ENCODE measurements around the gene TMEM242.

Gene TMEM242

DNA sequence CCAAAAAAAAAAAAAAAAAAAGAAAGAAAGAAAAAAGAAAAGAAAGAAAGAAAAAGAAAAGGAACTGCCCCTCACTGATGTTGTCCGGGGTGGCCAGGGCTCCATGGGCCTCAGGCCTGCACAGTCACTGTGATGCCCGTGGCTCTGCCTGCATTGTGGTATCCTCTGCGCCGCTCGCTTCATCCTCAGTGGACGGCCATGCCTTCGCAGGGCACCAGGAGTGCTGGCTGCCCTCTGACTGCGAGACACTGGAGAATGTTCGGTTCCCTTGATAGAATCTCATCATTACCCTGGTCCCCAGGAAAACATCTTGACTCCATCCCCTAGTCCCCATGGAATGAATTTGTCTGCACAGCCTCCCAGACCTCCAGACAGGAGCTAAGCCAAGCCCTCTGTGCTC lies 61.7 kb downstream of the TMEM242 start:
- Mint-ChIP-seq H3K9me3 (no peaks in the 10 kb centered on the region), H3K27ac (no peak overlapping the region), H3K27me3 (no peaks in the 10 kb centered on the region), H3K4me1 (no peaks in the 10 kb centered on the region), H3K4me3 (no peak overlapping the region), H3K36me3 (no peaks in the 10 kb centered on the region)

DNA sequence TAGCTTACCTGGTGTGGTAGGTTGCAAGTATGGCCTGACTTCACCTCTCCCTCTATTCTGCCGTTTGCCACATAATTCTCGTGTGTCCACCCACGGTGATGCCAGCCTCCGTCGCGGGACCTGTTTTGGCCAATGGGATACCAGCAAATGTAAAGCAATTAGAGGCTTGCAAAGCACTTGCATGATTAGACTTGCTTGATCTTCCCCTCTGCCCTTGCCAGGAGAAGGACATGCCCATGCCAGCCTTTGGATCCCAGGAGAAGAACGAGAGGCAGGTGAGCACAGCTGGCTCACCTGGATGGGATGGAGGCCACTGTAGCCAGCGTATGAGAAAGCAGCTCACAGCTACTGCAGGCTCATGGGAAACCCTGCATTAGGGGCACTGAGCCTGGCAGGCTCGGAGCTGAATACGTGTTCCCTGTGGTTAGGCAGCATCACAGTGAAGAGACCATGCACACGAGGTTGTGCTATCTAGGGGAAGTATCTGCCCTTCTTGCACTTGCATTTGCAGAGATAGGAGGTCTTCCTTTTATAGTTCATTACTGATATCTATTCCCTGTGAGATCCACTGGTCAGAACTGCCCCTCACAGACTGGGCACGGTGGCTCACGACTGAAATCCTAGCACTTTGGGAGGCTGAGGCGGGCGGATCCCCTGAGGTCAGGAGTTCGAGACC lies 62.4 kb downstream of the TMEM242 start:
- Mint-ChIP-seq H3K36me3 (no peaks in the 10 kb centered on the region), H3K9me3 (no peaks in the 10 kb centered on the region), H3K27ac (no peak overlapping the region), H3K27me3 (no peaks in the 10 kb centered on the region), H3K4me1 (no peaks in the 10 kb centered on the region), H3K4me3 (no peak overlapping the region)

DNA sequence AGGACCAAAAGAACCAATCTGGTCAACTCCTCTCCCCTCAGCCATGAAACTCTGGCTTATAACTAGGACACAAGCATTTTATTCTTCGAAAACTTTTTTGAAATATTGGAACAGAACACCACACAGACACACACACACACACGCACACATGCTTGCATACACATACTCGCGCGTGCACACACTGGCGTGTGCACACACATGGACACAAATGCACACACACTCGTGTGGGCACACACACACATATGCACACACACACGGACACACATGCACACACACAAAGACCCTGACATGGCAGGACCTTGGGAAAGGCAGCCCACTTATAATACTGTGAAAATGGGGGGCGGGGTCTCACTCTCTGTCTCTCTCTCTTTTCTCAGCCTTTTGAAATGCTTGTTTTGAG lies 63.9 kb downstream of the TMEM242 start:
- Mint-ChIP-seq H3K9me3 (no peaks in the 10 kb centered on the region), H3K27me3 (no peaks in the 10 kb centered on the region), H3K4me3 (no peak overlapping the region), H3K27ac (no peak overlapping the region), H3K4me1 (no peaks in the 10 kb centered on the region), H3K36me3 (no peaks in the 10 kb centered on the region)

DNA sequence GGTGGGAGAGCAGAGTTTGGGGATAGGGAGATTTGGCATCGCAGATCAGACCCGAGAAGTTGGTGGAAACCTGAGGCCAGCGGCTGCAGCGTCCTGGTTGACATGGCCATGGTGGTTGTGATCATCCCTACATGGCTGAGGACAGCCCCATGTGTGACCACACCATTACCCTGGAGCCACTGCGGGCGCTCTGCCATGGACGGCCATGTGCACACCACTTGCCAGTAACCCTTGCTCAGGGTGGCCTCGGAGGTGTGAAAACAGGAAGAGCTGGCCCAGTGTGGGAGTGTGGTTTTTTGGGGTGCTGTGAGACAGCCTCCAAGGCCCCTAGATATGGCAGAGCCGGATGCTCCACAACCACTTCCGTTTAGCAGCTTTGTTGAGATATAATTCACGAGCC lies 64.4 kb downstream of the TMEM242 start:
- Mint-ChIP-seq H3K9me3 (no peaks in the 10 kb centered on the region), H3K4me1 (no peaks in the 10 kb centered on the region), H3K27ac (no peak overlapping the region), H3K27me3 (no peaks in the 10 kb centered on the region), H3K36me3 (no peaks in the 10 kb centered on the region), H3K4me3 (no peak overlapping the region)

DNA sequence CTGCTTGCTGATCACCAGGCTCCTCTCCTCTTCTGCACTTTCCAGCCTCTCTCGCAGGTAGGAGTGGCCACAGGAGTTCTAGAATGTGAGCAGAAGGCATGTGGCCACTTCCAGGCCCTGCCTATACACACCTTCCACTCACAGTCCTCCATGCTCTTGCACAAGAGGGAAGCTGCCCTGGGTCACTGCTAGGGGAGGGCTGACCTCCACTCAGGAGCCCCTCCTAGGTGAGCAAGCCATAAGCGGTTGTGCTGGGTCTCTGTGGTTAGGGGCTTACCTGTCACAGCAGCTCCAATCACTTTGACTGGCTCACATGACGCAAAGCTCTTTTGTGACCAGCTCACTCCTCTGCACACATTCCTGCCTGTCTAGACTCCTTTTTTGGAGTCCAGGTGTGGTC lies 68.2 kb downstream of the TMEM242 start:
- no peaks in the 10 kb centered on the region for H3K27me3 Mint-ChIP-seq
- H3K9me3 Mint-ChIP-seq: no peaks in the 10 kb centered on the region
- no peak overlapping the region for H3K4me3 Mint-ChIP-seq
- H3K4me1 Mint-ChIP-seq: no peaks in the 10 kb centered on the region
- no peaks in the 10 kb centered on the region for H3K36me3 Mint-ChIP-seq
- no peak overlapping the region for H3K27ac Mint-ChIP-seq

DNA sequence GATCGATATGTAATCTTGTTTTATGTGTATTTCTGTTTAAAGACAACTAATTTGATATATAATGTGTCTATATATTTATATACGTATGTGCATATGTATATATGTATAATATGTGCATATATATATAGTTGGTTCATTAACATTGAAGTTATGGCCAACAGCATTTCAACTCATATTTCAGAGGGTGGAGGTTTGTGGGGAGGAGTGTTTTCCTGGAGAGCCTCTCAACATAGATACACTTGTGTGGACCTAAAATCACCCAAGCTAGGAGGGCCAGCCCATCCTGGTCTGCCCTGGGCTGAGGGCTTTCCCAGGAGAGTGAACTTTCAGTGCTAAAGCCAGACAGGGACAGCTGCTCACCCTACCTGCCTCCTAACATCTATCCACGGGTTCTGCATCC lies 68.8 kb downstream of the TMEM242 start:
- no peaks in the 10 kb centered on the region for H3K27me3 Mint-ChIP-seq
- no peaks in the 10 kb centered on the region for H3K4me1 Mint-ChIP-seq
- no peak overlapping the region for H3K4me3 Mint-ChIP-seq
- no peak overlapping the region for H3K27ac Mint-ChIP-seq
- no peaks in the 10 kb centered on the region for H3K9me3 Mint-ChIP-seq
- no peaks in the 10 kb centered on the region for H3K36me3 Mint-ChIP-seq

DNA sequence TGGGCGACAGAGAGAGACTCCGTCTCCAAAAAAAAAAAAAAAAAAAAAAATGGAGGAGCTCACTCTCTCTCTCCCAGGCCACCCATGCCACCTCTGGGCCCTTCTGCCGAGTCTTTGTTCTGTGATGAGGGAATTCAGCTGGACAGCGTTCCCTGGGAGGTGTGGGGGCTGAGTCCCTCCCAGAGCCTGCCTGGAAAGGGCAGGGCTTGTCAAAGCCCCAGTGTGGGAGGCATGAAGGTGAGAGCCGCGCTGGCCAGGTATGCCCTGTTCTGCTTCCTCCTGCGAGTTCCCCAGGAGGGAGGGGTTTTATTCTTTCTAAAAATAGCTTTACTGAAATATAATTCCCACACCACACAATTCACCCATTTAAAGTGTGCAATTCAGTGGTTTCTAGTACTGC lies 69.6 kb downstream of the TMEM242 start:
- H3K9me3 Mint-ChIP-seq: no peaks in the 10 kb centered on the region
- H3K4me1 Mint-ChIP-seq: no peaks in the 10 kb centered on the region
- no peaks in the 10 kb centered on the region for H3K27me3 Mint-ChIP-seq
- H3K27ac Mint-ChIP-seq: no peak overlapping the region
- no peaks in the 10 kb centered on the region for H3K36me3 Mint-ChIP-seq
- no peak overlapping the region for H3K4me3 Mint-ChIP-seq

DNA sequence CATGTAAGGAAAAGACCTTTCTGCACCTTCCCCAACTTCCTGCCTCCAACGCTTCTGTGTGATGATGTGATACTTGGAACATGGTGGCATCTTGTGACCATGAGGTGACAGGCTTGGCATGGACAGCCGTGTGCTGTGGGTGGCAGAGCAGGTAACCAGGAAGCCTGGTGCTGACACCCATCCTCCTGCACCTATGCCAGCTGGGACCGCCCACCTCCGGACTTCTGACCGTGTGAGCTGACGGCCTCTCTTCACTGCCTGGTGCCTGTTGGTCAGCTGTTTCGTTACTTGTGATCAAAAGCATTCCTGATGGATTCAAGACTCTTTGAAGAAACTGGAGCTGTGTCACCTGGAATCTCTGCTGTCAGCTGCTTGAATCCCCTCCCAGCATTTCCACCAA lies 70.3 kb downstream of the TMEM242 start:
- H3K4me1 Mint-ChIP-seq: no peaks in the 10 kb centered on the region
- H3K27ac Mint-ChIP-seq: no peak overlapping the region
- H3K36me3 Mint-ChIP-seq: peaks cover 4% of the 10 kb centered on the region
- H3K4me3 Mint-ChIP-seq: no peak overlapping the region
- no peaks in the 10 kb centered on the region for H3K27me3 Mint-ChIP-seq
- no peaks in the 10 kb centered on the region for H3K9me3 Mint-ChIP-seq

DNA sequence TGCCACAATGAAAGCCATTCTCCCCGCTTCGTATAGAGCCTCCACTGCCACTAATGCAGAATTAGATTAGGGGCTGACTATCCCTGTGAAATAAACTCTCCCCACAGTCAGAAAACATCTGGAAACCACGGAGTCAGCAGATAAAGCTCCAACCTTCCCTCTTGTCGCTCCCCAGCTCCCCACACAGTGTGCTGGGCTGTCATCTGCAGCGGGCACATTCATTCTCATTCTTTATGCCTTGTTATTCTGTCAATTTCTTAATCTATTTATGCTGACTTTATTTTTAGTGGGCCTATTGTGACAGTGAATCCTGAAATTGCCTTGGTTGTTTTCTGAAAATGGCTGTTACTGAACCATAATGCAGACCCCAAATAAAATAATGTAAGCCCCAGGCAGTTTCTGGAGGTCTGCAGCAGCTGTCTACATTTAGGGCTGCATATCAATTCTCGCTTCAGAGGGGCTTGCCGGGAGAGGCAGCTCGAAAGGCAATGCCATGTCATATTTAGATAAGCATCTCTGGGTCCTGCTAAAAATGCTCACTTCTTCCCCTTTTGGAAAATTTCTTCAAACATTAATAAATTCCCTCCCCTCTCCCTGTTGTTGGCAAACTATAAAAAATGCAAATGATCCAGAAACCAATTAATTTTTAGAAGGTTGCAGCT lies 71.6 kb downstream of the TMEM242 start:
- Mint-ChIP-seq H3K27ac (no peak overlapping the region), H3K4me1 (no peaks in the 10 kb centered on the region), H3K36me3 (peaks cover 4% of the 10 kb centered on the region), H3K9me3 (no peaks in the 10 kb centered on the region), H3K4me3 (no peak overlapping the region), H3K27me3 (no peaks in the 10 kb centered on the region)

DNA sequence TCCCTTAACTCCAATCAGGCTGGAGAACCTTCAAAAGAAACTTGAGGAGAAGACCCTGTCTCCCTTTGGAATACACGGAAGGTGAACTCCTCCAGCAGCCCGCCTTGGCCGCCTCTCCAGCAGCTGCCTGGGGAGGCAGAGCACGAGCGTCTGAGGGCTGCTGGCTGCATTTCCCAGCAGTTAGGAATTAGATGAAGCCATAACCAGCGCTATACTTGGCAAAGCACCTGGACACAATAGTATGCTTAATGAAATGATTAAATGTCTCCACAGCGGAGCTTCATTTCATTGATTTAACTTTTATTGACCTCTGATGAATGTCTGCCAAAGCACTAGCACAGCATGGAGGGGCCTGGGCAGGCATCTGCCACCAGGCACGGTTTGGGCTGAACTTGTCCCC lies 73.5 kb downstream of the TMEM242 start:
- Mint-ChIP-seq H3K36me3 (peaks cover 4% of the 10 kb centered on the region), H3K4me3 (no peak overlapping the region), H3K27me3 (no peaks in the 10 kb centered on the region), H3K4me1 (no peaks in the 10 kb centered on the region), H3K27ac (no peak overlapping the region), H3K9me3 (no peaks in the 10 kb centered on the region)

DNA sequence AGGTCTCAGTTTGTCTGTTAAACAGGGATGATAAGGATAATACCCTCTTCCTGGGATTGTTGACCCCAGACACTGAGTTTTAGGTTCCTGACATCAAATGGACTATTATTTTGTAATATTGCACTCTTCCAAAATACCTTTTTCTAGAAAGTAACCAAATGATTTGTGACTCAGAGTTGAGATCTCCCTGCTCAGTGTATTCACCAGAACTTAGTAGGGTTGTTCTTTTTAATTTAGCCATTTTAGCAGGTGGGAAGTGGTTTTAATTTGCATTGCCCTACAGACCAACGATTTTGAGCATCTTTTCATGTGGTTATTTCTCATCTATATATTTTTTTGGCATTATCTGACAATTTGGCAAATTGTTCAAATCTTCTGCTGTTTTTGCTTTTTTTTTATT lies 75.1 kb downstream of the TMEM242 start:
- Mint-ChIP-seq H3K9me3 (no peaks in the 10 kb centered on the region), H3K4me3 (no peak overlapping the region), H3K27me3 (no peaks in the 10 kb centered on the region), H3K4me1 (no peaks in the 10 kb centered on the region), H3K27ac (no peak overlapping the region), H3K36me3 (peaks cover 4% of the 10 kb centered on the region)

DNA sequence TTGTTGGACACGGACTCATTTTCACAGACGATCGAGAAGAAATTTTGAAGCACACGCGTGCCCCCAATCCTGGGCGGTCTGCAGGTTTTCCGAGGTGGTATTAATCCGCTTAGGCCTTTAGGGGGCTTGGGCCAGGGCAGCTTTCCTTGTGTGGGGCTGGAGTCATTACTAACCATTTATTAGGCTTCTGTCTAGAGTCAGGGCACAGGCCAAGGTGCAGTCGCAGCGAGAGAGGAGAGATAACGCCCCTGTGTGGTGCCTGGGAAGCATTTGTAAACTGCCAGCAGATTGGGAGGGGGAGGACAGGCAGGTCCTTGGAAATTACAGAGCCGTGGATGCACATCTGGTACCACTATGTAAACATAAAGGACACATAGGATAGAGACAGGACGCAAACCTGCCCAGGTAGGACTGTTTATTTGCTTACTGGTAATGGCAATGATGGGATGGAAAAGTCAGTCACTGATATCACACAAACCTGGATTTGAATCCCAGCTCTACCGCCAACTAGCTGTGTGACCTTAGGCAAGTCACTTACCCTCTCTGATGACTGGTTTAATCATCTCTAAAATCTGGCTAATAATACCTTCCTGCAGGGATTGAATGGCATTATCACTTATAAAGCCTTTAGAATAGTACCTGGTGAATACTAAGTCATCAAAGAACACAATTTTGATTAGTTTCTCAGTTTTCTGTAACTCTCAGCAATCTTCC lies 76.4 kb downstream of the TMEM242 start:
- H3K27me3 Mint-ChIP-seq: no peaks in the 10 kb centered on the region
- no peaks in the 10 kb centered on the region for H3K4me1 Mint-ChIP-seq
- H3K36me3 Mint-ChIP-seq: peaks cover 6% of the 10 kb centered on the region
- no peak overlapping the region for H3K27ac Mint-ChIP-seq
- no peak overlapping the region for H3K4me3 Mint-ChIP-seq
- no peaks in the 10 kb centered on the region for H3K9me3 Mint-ChIP-seq

DNA sequence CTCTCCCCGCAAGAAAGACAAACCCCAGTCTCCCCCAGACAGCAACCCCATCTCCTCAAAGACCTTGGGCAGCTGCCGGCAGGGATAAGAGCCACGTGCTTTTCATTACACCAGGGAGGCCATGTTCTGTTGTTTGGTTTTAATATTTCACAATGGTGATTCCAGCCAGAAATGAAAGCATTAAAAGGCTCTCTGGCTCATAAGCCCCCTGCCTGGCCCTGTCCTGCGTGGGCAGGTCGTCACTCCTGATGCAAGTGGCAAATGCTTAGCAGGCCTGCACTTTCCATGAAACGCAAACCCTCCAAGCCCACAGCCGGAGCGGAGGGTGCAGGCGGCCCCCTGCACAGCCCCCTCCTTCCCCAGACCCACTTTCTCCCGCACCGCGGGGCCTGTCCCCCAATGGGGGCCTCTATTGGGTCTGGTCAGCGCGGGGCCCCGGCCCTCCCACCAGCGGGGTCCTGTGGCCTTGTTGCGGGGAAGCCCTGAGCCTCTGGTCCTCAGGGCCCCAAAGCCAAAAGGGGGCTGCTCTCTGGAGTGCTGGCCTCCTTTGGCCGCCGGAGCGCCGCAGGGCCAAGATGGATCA lies 77.2 kb downstream of the TMEM242 start:
- H3K27ac Mint-ChIP-seq: no peak overlapping the region
- no peaks in the 10 kb centered on the region for H3K27me3 Mint-ChIP-seq
- H3K36me3 Mint-ChIP-seq: peaks cover 6% of the 10 kb centered on the region
- H3K9me3 Mint-ChIP-seq: no peaks in the 10 kb centered on the region
- no peak overlapping the region for H3K4me3 Mint-ChIP-seq
- H3K4me1 Mint-ChIP-seq: no peaks in the 10 kb centered on the region

DNA sequence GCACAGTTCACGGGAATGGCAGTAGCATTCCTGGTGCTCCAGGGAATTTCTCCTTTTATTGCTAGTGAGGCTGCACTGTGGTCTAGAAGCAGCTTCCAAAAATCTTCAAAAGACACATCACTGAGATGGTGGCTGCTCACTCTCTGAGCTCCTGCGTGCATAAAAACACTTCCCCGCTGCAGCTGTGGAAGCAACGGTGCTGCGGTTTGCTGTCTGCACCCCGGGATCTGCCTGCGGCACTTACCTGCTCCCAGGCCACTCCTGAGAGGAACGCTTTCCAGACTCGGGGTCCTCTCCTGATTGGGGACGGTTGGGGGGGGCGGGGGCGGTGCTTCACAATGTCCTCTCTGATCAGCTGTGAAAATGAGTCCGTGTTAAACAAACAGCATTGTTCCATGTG lies 77.9 kb downstream of the TMEM242 start:
- no peak overlapping the region for H3K4me3 Mint-ChIP-seq
- peaks cover 6% of the 10 kb centered on the region for H3K36me3 Mint-ChIP-seq
- no peaks in the 10 kb centered on the region for H3K9me3 Mint-ChIP-seq
- no peaks in the 10 kb centered on the region for H3K4me1 Mint-ChIP-seq
- no peak overlapping the region for H3K27ac Mint-ChIP-seq
- H3K27me3 Mint-ChIP-seq: no peaks in the 10 kb centered on the region

DNA sequence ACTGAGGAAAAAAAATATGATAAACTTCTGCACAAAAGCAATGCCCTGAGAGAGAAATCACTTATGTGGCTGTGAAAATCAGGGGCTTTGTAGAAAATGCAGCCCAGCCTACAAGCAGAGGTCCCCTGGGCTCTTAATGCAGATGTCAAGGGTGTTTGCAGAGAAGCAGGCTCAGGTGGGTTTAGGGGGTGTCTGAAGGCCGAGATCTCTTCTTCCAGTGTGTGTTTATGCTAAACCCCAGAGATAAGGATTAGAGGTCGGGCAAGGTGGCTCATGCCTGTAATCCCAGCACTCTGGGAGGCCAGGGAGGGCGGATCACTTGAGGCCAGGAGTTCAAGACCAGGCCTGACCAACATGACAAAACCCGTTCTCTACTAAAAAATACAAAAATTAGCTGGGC lies 78.5 kb downstream of the TMEM242 start:
- no peaks in the 10 kb centered on the region for H3K27me3 Mint-ChIP-seq
- H3K9me3 Mint-ChIP-seq: no peaks in the 10 kb centered on the region
- no peak overlapping the region for H3K4me3 Mint-ChIP-seq

DNA sequence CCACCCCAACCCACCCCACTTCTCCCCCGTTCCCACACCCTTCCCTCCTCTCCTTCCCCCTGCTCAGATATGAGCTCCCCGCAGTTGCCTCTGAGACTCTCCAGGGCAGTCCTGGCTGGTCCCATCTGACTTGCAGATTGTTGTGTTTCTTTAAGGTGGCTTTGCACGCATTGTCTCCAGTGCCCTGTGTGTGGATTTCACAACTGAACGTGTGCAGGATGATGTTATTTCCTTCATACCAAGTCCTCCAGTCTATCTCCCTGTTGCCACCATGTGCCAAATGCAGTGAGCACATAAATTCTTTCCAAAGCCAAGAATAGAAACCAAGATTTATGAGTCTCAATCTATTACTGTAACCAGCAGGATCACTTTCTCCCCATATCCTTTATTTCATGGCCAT lies 79.1 kb downstream of the TMEM242 start:
- H3K27me3 Mint-ChIP-seq: no peaks in the 10 kb centered on the region

More for the DNA sequence above, 78.5 kb downstream of the TMEM242 start:
- H3K27ac Mint-ChIP-seq: no peak overlapping the region
- no peaks in the 10 kb centered on the region for H3K4me1 Mint-ChIP-seq
- peaks cover 6% of the 10 kb centered on the region for H3K36me3 Mint-ChIP-seq

More for the DNA sequence above, 79.1 kb downstream of the TMEM242 start:
- Mint-ChIP-seq H3K4me3 (no peak overlapping the region), H3K27ac (no peak overlapping the region), H3K4me1 (no peaks in the 10 kb centered on the region), H3K9me3 (no peaks in the 10 kb centered on the region), H3K36me3 (peaks cover 6% of the 10 kb centered on the region)

All from activated naive CD4-positive, alpha-beta T cell treated with anti-CD3 and anti-CD28 coated beads, Interleukin-2, amount 50 U/mL, for 24 hours (primary cell).